Stimulated activated CD4-positive, alpha-beta T cell treated with anti-CD3 and anti-CD28 coated beads, Interleukin-1b, Interleukin-23, amount 100 ng/mL, for 24 hours (primary cell): ENCODE data around the gene GPR132.
"Not testable (repeated sequence)": the region's sequence is repeated elsewhere in the genome, so short reads cannot be mapped to it uniquely, and the experiment has no call there.

Experiments used
- DNase-seq, 4 experiments: peaks; one replicate each; pipeline ENCODE4 v3.0.0-alpha.2; 2020; ENCODE audit warnings: low read depth in 4 of 4, low spot score in 1 of 4

The GPR132 gene

GRCh38 chr14:105091517-105092170, 26.4 kb upstream of the GPR132 start:
- DNase-seq, result no peak

- DNase-seq, result no peak
These were observed 25.9 kb upstream of the GPR132 start for GRCh38 chr14:105091054-105091516.

- DNase-seq, result peak; percentile 80 to 84 (median 82)
These were observed 25.3 kb upstream of the GPR132 start for GRCh38 chr14:105090493-105091053.

DNA sequence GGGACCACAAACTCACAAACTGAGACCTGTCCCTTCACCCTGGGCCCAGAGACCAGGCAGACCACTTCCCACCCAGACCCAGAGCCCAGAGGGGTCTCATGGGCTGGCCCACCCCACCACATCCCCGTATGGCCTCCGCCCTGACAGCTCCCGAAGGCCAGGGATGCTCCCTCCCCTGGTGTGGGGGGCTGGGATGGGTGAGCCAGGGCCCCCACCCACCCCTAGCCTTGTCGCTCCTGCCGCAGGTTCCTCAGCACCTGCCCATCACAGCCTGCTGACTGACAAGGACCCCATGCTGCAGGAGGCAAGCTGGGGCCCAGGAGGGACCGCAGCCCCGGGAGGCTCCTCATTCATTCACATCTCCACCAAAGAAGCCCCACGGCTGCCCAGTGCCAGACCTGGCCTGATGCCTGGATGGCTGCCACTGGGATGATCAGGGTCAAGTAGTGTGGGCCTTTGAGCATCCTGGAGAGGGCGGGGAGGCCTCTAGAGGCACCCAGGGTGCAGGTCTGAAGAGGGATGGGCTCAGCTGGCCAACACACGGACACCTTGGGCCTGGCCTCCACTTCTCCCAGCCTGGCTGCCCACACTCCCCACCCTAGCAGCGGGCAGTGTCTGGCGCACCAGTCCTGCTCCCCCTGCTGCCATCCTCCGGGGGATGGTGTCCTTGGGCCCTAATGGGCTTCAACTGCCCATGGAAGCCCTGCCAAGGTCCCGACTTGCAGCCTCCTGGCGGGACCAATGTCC, 24.7 kb upstream of the GPR132 start:
- no peak for DNase-seq

DNA sequence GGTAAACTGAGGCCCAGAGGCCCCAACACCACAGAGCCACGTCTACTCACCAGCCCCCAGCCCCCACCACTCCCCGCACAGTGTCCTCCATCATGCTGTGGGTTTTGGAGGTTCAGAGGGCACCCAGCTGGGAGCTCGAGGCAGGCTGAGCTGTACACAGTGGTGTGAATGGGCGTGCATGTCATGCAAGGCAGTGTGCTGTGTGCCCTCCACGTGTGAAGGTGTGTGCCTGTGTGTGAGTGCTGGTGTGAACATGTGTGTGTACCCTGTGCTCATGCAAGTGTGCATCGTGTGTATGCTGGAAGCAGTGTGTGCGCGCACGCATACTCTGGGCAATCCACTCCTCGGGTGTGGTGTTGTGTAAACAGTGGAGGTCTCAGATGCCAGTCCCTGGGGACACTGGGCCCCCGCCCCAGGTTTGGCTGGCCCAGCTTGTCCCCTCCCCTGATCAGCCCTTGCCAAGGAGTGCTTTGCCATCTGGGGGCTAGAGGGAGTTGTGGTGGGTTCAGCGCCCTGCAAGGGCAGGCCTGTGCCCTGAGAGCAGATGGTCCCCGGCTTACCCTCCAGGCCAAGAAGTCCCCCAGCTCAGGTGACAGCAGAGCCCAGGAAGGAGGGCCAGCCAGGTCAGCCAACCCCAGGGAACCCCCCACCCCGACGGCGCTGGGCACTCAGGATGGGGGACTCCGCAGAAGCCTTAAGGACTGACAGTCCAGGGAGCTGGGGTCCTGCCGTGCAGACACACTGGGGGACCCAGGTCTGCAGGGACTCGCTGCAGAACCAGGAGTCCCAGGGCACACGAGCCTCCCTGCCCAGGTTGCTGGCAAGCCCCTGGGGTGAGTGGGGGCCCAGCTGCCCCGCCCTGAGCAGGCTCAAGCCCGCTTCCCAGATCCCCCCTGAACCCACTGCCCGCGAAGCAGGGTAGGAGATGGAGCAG, 23.8 kb upstream of the GPR132 start:
- no peak for DNase-seq

DNA sequence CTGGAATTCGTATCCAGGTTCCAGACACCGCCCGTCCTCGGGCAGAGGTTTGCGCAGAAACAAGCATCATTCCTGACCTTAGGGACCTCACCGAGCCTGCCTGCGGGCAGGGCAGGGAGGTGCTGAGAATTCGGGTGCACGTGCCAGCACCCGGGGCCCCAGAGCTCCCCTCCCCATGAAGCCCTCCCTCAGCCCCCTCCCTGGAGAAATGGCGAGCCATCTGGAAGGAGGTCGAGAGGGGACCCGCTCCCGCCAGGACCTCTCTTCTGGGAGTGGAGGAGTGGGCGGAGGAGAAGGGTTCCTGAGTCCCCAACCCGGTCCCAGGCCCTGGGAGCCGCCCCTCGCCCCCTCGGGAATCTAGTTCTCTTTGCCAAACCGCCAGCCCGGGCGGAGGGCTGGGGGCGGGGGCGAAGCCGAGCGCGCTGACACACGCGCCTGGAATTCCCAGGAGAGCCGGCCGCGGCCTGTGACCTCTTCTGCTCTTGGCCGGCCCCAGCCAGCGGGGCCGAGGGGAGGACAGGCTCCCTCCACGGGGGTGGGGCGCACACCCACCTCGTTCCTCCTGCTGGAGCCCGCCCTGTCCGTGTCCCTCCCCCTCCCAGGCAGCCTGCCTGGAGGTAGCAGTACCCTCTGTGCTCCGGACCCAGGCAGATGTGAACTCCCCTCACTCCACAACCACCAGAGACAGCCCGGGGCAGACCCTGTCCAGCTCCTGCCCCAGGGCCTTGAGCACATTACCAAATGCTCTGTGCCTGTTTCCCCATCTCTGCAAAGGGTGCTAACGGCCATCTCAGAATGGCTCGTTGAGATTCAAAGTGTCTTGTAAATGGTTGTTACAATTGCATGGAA, 23.0 kb upstream of the GPR132 start:
- no peak for DNase-seq

GRCh38 chr14:105087308-105087962, 22.2 kb upstream of the GPR132 start:
- no peak for DNase-seq

DNA sequence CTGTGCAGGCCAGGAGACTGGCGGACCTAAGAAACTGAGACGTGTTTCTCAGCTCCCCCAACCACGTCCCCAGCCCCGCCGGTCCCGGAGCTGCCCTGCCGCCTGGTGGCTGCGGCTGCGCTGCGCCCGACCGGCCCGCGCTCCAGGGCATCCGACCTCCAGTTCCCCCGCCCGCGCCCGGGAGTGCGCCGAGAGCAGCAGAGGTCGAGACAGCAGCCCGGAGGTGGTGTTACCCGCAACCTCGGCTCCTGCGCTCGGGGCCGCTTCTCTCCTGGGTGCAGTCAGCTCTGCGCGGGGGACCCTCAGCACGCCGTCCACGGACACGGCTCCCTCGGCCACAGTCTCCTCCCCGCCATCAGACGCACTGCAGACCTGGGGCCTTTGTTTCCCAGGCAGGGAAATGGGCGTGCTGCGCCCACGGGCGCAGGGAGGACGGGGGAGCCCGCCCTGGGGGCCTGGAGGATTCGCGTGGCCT, 21.6 kb upstream of the GPR132 start:
- peak; percentile 66 to 82 (median 74) for DNase-seq

DNA sequence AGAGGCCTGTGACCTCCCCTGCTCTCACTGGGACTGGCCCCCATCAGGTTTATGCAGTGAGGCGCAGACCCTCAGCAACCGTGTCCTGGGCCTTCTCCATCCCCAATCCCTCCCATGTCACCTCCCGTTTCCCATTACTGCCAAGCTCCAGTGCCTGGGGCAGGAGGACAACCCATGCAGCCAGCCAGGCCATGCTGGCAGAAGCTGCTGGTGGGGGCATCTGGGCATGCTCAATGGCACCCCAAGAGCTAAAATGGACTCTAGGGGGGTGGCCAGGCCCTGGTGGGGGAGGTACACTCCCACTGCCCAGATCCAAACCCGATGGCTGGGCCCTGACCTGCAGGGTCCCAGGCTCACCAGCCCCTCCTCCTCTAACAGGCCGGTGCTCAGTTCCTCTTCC, 20.5 kb upstream of the GPR132 start:
- no peak for DNase-seq

- DNase-seq, result no peak
These were observed 19.7 kb upstream of the GPR132 start for GRCh38 chr14:105084741-105085571.

DNA sequence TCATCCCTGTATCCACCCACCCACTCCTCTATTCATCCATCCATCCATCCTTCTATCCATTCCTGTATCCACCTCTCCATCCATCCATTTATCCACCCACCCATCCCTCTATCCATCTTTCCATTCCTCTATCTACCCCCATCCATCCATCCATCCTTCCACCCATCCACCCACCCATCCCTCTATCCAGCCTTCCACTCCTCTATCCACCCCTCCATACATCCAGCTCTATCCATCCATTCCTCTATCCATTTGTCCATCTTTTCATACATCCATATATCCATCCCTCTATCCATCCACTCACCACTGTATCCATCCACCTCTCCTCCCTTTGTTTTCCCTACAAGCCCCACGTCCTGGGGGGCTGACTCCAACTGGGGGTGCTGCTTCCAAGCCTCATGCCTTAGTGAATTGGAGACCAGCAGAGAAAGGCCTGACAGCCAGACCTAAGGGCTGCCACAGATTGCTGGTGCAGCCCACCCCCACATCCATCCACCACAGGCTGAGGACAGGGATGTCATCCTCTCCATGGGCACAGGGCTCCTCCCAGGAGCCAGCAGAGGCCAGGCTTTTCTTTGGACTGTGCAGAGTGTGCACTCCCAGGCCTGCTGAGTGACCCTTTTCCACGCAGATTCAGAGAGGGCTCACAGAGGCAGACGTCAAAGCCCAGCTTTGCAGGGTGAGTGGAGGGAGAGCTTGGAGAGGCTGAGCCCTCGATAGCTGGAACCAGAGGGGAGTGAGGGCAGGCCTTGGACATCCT, 18.9 kb upstream of the GPR132 start:
- no peak for DNase-seq

DNA sequence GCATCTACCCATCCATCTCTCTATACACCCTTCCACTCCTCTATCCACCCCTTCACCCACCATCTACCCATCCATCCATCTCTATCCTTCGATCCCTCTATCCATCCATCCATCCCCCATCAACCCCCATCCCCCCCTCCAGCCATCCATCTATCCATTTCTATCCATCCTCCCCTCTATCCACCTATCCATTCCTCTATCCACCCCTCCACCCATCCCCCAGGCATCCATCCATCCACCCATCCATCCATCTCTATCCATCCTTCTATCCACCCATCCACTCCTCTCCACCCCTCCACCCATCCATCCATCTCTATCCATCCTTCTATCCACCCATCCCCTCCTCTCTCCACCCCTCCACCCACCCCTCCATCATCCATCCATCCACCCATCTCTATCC, 17.5 kb upstream of the GPR132 start:
- DNase-seq, result no peak

DNA sequence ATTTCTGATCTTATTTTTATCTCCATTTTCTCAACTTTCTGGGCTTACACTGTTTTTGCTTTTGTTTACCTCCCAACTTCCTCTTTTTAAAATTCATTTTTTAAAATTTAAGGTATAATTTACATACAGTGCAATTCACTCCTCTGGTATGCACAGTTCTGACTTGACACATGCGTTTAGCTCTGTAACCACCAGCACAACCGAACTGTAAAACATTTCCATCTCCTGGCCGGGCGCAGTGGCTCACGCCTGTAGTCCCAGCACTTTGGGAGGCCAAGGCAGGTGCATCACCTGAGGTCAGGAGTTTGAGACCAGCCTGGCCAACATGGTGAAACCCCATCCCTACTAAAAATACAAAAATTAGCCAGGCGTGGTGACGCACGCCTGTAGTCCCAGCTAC, 16.2 kb upstream of the GPR132 start:
- DNase-seq, result not testable (repeated sequence)

DNA sequence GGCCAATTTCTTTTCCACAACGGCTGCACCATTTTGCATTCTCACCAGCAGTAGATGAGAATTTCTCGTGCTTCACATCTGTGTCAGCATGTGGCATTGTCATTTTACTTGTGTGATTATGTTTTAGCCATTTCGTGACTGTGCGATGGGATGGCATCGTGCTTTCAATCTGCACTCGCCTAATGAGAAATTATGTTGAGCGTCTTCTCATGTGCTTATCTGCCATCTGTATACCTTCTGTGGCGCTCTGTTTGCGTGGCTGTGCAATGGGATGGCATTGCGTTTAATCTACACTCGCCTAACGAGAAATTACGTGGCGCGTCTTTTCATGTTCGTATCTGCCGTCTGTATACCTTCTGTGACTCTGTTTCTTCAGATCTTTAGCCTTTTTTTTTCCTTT, 14.9 kb upstream of the GPR132 start:
- DNase-seq, result no peak

- no peak for DNase-seq
These were observed 13.1 kb upstream of the GPR132 start for GRCh38 chr14:105078294-105078693.

GRCh38 chr14:105077649-105077995, 12.4 kb upstream of the GPR132 start:
- DNase-seq, result no peak

DNA sequence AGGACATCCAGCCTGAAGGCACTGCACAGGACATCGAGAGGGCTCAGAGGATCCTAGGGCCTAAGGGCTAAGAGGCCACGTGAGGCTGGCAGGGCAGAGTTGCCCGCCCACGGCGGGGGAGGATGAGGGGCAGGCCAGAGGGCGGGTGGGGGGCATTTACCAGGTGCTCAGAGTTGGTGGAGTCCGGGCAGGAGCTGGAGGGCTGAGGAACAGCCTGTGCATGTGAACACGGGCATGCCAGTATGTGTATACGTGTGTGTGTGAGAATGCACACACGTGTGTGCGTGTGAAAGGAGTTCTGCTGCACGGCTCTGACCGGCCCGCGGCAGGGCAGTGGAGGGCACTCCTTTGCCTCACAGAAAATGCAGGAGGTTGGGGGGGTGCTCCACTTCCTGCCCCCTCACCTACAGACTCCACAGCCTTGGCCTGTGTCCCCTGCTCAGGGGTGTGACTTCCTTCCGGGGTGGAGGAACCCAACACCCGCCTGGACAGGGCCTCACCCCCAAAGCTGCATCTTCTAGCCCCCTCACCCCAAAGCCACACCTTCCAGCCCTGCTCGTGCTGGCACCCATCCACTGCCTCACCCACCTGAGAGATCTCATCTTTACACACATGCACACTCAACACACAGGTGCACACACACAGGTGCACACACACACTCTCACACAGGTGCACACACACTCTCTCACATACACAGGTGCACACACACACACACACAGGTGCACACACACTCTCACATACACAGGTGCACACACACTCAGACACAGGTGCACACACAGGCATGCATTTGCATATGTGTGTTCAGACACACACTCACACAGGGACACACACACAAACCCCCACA, 11.8 kb upstream of the GPR132 start:
- DNase-seq, result no peak
